ENCODE data around the gene C1QC. TPM values are rescaled to one million over a fixed set of nuclear protein-coding genes. Genes with fewer than 3 reads are reported as not detected.

C1QC gene
- total and polyA plus RNA-seq, 2 of the 8 experiments (the other 6 are each of a cell fraction or from before 2014, with no cell fraction given), result not detected

DNA sequence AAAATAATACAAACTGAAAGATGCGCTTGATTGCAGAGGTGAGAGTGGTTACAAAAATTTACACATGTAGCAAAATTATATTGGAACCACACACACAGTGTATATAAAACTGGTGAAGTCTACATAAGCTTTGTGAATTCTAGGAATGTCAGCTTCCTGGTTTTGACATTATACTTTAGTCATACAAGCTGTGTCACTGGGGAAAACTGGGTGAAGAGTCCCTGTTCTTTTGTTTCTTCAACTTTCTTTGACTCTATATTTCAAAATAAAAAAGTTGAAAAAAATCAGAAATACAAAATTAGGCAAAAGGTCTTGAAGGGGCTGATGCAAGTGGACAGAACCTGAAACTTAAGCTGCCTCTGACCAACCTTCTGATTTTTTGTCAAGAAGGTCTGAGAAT is 3.0 kb downstream of the C1QC start:
- H3K4ac ChIP-seq (replicated peaks; ENCODE audit: insufficient read length, low read depth, low read length), result no peak overlapping the region
- CTCF ChIA-PET (ENCODE audit: partially characterized antibody), result interaction anchor here (0.6 to 1.0 kb wide), 6 partner anchors 11 to 324 kb away, joined by 3 to 4 read pairs (median 4); no protein-coding TSS in a partner anchor
- no peak for TF ChIP-seq POLR2AphosphoS5 (IDR thresholded peaks at IDR 0.05; ENCODE audit: low read depth, low read length)
- TF ChIP-seq GTF2F1 (IDR thresholded peaks at IDR 0.05; ENCODE audit: borderline replicate concordance, low read depth, low read length), result no peak
- TF ChIP-seq YY1 (IDR thresholded peaks at IDR 0.05; ENCODE audit: low read depth, low read length), result no peak
- no peak for TF ChIP-seq JUN (IDR thresholded peaks at IDR 0.05; ENCODE audit: low read depth, low read length)
- no peak for TF ChIP-seq BRCA1 (IDR thresholded peaks at IDR 0.05; ENCODE audit: low read depth, low read length)
- no peak for TF ChIP-seq HDAC2 (IDR thresholded peaks at IDR 0.05; ENCODE audit: borderline replicate concordance in 1 of 2, low read depth in 2 of 2, low read length in 2 of 2)
- TF ChIP-seq POLR2A (IDR thresholded peaks at IDR 0.05; ENCODE audit: control extremely low read depth in 1 of 2, low read depth in 2 of 2, low read length in 2 of 2), result no peak
- TF ChIP-seq ZNF274 (IDR thresholded peaks at IDR 0.05; ENCODE audit: borderline replicate concordance, extremely low read depth, low read length), result no peak
- TF ChIP-seq CTBP2 (IDR thresholded peaks at IDR 0.05; ENCODE audit: borderline replicate concordance, insufficient read depth, insufficient read length, low read length), result no peak
- TF ChIP-seq, protein P1, sequence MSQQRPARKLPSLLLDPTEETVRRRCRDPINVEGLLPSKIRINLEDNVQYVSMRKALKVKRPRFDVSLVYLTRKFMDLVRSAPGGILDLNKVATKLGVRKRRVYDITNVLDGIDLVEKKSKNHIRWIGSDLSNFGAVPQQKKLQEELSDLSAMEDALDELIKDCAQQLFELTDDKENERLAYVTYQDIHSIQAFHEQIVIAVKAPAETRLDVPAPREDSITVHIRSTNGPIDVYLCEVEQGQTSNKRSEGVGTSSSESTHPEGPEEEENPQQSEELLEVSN (IDR thresholded peaks at IDR 0.05), result no peak
- no peak for TF ChIP-seq ASH2L (IDR thresholded peaks at IDR 0.05; ENCODE audit: low read length)
- no peak for TF ChIP-seq CBX5 (IDR thresholded peaks at IDR 0.05; ENCODE audit: low read depth, low read length)
- no peak for TF ChIP-seq EP300 (IDR thresholded peaks at IDR 0.05; ENCODE audit: borderline replicate concordance in 1 of 2, low read depth in 2 of 2, low read length in 2 of 2)

More for the DNA sequence above, 3.0 kb downstream of the C1QC start:
- no peaks in the 10 kb centered on the region for H3K79me2 ChIP-seq (ENCODE audit: control insufficient read depth in 1 of 2, insufficient read depth in 2 of 2, low read length in 2 of 2)
- H2BK20ac ChIP-seq (ENCODE audit: low read length), result no peak overlapping the region
- no peak overlapping the region for H2BK5ac ChIP-seq (ENCODE audit: low read depth, low read length)
- DNase-seq (ENCODE audit: low read depth in 1 of 2, low spot score in 2 of 2) (no peak), FAIRE-seq (no peak)
- H3K9me3 ChIP-seq (ENCODE audit: insufficient read depth in 2 of 2, low read depth in 1 of 2, low read length in 1 of 2), result no peaks in the 10 kb centered on the region
- no peaks in the 10 kb centered on the region; the same call in 1 of the 2 replicates for H3K23me2 ChIP-seq (ENCODE audit: low read depth, low read length)
- no peak overlapping the region for H4K8ac ChIP-seq (ENCODE audit: extremely low read depth, insufficient read depth, low read length)
- no peak overlapping the region for H3K4me3 ChIP-seq (ENCODE audit: extremely low read depth in 1 of 4, insufficient read depth in 2 of 4, low read depth in 3 of 4, low read length in 4 of 4)
- H2BK120ac ChIP-seq (replicated peaks; ENCODE audit: low read depth, low read length), result no peak overlapping the region
- H4K20me1 ChIP-seq (replicated peaks in 1 of 2; ENCODE audit: control insufficient read depth in 1 of 2, insufficient read depth in 2 of 2, low read length in 2 of 2), result peaks cover 0 to 3% of the 10 kb centered on the region in 2 experiments
- H3K4me1 ChIP-seq (replicated peaks in 1 of 4; ENCODE audit: control insufficient read depth in 3 of 4, insufficient read depth in 4 of 4, low read length in 3 of 4), result no peaks in the 10 kb centered on the region
- no peak overlapping the region for H3K14ac ChIP-seq (ENCODE audit: insufficient read length)
- no peak overlapping the region for H3K4me2 ChIP-seq (ENCODE audit: insufficient read depth in 1 of 2, low read depth in 2 of 2, low read length in 2 of 2)
- POLR2A ChIA-PET (ENCODE audit: partially characterized antibody), result no interaction called here
- H4K5ac ChIP-seq (ENCODE audit: insufficient read length, low read depth, low read length), result no peak overlapping the region
- H3K9ac ChIP-seq (replicated peaks in 1 of 4; ENCODE audit: extremely low read depth in 1 of 4, low read depth in 3 of 4, low read length in 3 of 4), result no peak overlapping the region
- 95% methylated on average over 1 of the region's 1 CpG; no CpG with 5 or more reads in 1 of the 2 experiments for WGBS, 2 experiments (ENCODE audit: extremely low coverage in 1 of 2, insufficient coverage in 1 of 2, insufficient read length in 1 of 2, insufficient replicate concordance in 2 of 2, low coverage in 1 of 2, low lambda C conversion rate in 2 of 2, missing lambda C conversion rate in 1 of 2)
- no peaks in the 10 kb centered on the region for H3K79me1 ChIP-seq (ENCODE audit: low read depth, low read length)
- no peak overlapping the region for H4K91ac ChIP-seq (replicated peaks; ENCODE audit: insufficient read length, low read length)
- H2AFZ ChIP-seq (ENCODE audit: low read length), result no peak overlapping the region
- no peak overlapping the region for H2BK12ac ChIP-seq (ENCODE audit: low read depth, low read length)
- H2AK5ac ChIP-seq (ENCODE audit: low read depth, low read length), result no peak overlapping the region
- no peaks in the 10 kb centered on the region for H3K36me3 ChIP-seq (ENCODE audit: control insufficient read depth in 2 of 4, insufficient read depth in 4 of 4, low read length in 3 of 4)
- no peak overlapping the region for H3K56ac ChIP-seq (replicated peaks; ENCODE audit: insufficient read length, low read depth, low read length)
- H2BK15ac ChIP-seq (ENCODE audit: low read length), result no peak overlapping the region
- H3K27ac ChIP-seq (ENCODE audit: low read depth, low read length), result no peak overlapping the region
- H3K23ac ChIP-seq (ENCODE audit: insufficient read length), result no peak overlapping the region
- H3K27me3 ChIP-seq (replicated peaks in 1 of 4; ENCODE audit: control insufficient read depth in 3 of 4, extremely low read depth in 1 of 4, insufficient read depth in 3 of 4, low read length in 3 of 4), result no peaks in the 10 kb centered on the region; a peak in 1 of 7 replicates
- H3K18ac ChIP-seq (ENCODE audit: extremely low read depth, low read length), result no peak overlapping the region

Data from H1 (cell line).